ENCODE measurements around the gene DIO3. TPM values are rescaled to one million over a fixed set of nuclear protein-coding genes. Genes with fewer than 3 reads are reported as not detected.
"Not testable (repeated sequence)": the region's sequence is repeated elsewhere in the genome, so short reads cannot be mapped to it uniquely, and the experiment has no call there.

DIO3 gene
- total RNA-seq, 1 experiment from 2014 or later: 2.3 TPM

DNA sequence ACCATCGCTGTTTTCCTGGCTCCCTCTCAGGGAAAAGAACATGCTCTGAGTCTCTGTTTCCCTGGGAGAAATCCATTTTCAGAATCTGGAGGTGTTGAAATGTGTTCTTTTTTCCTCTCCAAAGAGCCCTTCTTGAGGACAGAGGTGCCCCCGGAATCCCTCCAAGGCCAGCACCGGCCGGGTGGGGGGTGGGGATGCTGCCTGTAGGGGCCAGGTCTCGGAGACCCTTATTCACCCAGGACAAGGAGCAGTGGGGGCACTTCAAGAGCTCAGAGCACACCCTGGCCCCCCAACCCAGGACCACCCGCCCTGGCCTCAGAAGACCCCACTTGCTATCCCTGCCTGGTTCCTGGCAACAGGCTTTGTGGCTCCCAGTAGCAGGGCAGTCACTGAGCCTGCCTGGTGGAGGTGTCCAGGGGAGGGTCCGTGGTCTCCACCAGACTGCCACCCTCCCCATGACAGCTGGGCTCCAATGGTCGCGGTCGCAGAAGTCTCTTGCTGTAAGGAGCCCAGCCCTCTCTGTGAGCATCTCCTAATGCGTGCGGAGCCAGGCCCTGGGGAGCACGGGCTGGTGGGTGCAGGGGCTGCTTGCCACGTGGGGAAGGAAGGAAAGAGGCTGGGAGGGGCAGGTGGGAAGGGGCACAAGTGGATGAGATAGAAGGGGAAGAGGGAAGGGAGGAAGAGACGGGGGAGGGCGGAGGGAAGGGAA, 13.2 kb upstream of the DIO3 start:
- intact Hi-C loops (cut with micrococcal nuclease; ENCODE audit: unreplicated experiment): no loop called here
- peaks cover 45% of the 10 kb centered on the region for H3K27me3 Mint-ChIP-seq (ENCODE audit: unreplicated experiment)
- BruUV-seq (replicated peaks): no TSS peak
- no peak overlapping the region for H3K27ac Mint-ChIP-seq (ENCODE audit: unreplicated experiment)
- peaks cover 5% of the 10 kb centered on the region for H3K4me1 Mint-ChIP-seq (ENCODE audit: low read depth, unreplicated experiment)
- CTCF ChIA-PET: interaction anchor here (0.6 kb wide), 1 partner anchor 49 kb away, joined by 4 read pairs; no protein-coding TSS in a partner anchor
- H3K4me3 Mint-ChIP-seq (ENCODE audit: low read depth, unreplicated experiment): no peak overlapping the region
- peaks cover 4% of the 10 kb centered on the region for H3K9me3 Mint-ChIP-seq (ENCODE audit: low read depth, unreplicated experiment)
- DNase-seq: no peak
- TF ChIP-seq, protein P1, sequence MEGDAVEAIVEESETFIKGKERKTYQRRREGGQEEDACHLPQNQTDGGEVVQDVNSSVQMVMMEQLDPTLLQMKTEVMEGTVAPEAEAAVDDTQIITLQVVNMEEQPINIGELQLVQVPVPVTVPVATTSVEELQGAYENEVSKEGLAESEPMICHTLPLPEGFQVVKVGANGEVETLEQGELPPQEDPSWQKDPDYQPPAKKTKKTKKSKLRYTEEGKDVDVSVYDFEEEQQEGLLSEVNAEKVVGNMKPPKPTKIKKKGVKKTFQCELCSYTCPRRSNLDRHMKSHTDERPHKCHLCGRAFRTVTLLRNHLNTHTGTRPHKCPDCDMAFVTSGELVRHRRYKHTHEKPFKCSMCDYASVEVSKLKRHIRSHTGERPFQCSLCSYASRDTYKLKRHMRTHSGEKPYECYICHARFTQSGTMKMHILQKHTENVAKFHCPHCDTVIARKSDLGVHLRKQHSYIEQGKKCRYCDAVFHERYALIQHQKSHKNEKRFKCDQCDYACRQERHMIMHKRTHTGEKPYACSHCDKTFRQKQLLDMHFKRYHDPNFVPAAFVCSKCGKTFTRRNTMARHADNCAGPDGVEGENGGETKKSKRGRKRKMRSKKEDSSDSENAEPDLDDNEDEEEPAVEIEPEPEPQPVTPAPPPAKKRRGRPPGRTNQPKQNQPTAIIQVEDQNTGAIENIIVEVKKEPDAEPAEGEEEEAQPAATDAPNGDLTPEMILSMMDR (IDR thresholded peaks at IDR 0.05; ENCODE audit: unreplicated experiment): no peak
- peaks cover 4% of the 10 kb centered on the region for H3K36me3 Mint-ChIP-seq (ENCODE audit: insufficient read depth, unreplicated experiment)

DNA sequence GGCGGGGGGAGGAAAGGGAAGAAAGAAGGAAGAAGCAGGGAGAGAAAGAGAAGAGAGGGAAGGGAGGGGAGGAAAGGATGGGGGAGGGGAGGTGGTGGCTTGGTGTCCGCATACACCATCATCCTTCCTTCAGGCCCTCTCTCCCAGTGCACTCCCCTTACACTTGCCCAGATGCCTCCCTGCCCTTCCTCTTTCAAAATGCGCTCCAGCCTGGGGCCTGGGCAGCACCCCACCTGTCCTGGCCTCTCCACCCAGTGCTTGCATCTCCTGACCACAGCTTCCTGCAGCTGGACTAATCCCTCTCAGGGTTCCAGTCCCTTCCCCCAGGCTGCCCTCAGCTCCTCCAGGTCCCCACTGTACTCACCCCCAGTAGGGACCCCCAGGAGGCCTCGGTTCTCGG, 12.6 kb upstream of the DIO3 start:
- CTCF ChIA-PET: interaction anchor here (0.6 kb wide), 1 partner anchor 50 kb away, joined by 4 read pairs; no protein-coding TSS in a partner anchor

DNA sequence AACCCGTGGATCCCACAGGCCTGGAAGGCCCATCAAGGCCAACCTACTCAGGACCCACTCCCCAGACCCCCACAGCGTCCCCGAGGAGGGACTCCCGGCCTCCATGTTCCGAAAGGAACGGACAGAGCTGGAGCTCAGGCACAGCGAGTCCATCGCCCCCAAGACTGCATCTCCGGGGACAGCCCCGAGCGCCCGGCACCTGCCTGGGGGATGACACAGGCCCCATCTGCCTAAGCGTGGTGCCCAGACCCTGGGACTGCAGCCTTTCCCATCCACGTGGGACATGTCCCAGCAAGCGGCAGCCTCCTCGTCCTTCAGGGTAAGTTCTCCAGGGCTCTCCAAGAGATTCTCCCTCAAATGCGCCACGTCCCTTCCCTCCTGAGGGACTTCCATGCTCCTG, 12.1 kb upstream of the DIO3 start:
- H3K4me3 Mint-ChIP-seq (ENCODE audit: low read depth, unreplicated experiment): no peak overlapping the region
- no peak for DNase-seq
- peaks cover 4% of the 10 kb centered on the region for H3K9me3 Mint-ChIP-seq (ENCODE audit: low read depth, unreplicated experiment)
- intact Hi-C loops (cut with micrococcal nuclease; ENCODE audit: unreplicated experiment): no loop called here
- H3K4me1 Mint-ChIP-seq (ENCODE audit: low read depth, unreplicated experiment): peaks cover 12% of the 10 kb centered on the region
- no peaks in the 10 kb centered on the region for H3K36me3 Mint-ChIP-seq (ENCODE audit: insufficient read depth, unreplicated experiment)
- H3K27me3 Mint-ChIP-seq (ENCODE audit: unreplicated experiment): peaks cover 35% of the 10 kb centered on the region
- TF ChIP-seq, protein P1 (IDR thresholded peaks at IDR 0.05; ENCODE audit: unreplicated experiment): no peak
- no TSS peak for BruUV-seq (replicated peaks)
- H3K27ac Mint-ChIP-seq (ENCODE audit: unreplicated experiment): no peak overlapping the region
- CTCF ChIA-PET: no interaction called here

More for the DNA sequence above, 12.6 kb upstream of the DIO3 start:
- Mint-ChIP-seq H3K27ac (ENCODE audit: unreplicated experiment) (no peak overlapping the region), H3K27me3 (ENCODE audit: unreplicated experiment) (peaks cover 39% of the 10 kb centered on the region), H3K36me3 (ENCODE audit: insufficient read depth, unreplicated experiment) (peaks cover 4% of the 10 kb centered on the region), H3K9me3 (ENCODE audit: low read depth, unreplicated experiment) (peaks cover 4% of the 10 kb centered on the region), H3K4me3 (ENCODE audit: low read depth, unreplicated experiment) (no peak overlapping the region), H3K4me1 (ENCODE audit: low read depth, unreplicated experiment) (peaks cover 11% of the 10 kb centered on the region)
- DNase-seq: no peak
- TF ChIP-seq, protein P1 (IDR thresholded peaks at IDR 0.05; ENCODE audit: unreplicated experiment): no peak
- intact Hi-C loops (cut with micrococcal nuclease; ENCODE audit: unreplicated experiment): no loop called here
- no TSS peak for BruUV-seq (replicated peaks)

DNA sequence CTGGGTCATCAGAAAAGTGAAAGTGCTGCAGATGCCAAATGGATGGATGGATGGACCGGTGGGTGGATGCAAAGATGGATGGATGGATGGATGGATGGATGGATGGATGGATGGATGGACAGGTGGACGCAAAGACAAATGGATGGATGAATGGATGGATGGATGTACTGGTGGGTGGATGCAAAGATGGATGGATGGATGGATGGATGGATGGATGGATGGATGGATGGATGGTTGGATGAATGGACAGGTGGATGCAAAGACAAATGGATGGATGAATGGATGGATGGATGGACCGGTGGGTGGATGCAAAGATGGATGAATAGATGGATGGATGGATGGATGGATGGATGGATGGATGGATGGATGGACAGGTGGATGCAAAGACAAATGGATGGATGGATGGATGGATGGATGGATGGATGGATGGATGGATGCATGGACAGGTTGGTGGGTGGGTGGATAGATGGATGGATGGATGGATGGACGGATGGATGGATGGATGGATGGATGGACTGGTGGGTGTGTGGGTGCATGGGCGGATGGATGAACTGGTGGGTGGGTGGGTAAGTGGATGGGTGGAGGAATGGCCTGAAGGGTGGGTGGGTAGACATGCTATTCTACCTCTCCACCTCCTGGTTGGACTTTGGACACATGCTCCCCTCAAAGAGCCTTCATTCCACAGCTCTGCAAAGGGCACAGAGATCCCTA, 10.9 kb upstream of the DIO3 start:
- DNase-seq; intact Hi-C loops (cut with micrococcal nuclease; ENCODE audit: unreplicated experiment); H3K9me3 Mint-ChIP-seq (ENCODE audit: low read depth, unreplicated experiment); H3K4me3 Mint-ChIP-seq (ENCODE audit: low read depth, unreplicated experiment); H3K27ac Mint-ChIP-seq (ENCODE audit: unreplicated experiment); CTCF ChIA-PET; H3K36me3 Mint-ChIP-seq (ENCODE audit: insufficient read depth, unreplicated experiment); BruUV-seq (replicated peaks): not testable (repeated sequence)
- H3K27me3 Mint-ChIP-seq (ENCODE audit: unreplicated experiment): peaks cover 35% of the 10 kb centered on the region
- peaks cover 13% of the 10 kb centered on the region for H3K4me1 Mint-ChIP-seq (ENCODE audit: low read depth, unreplicated experiment)

Data from Calu3 (cell line).